ENCODE measurements around the gene IYD. TPM values are rescaled to one million over a fixed set of nuclear protein-coding genes. Genes with fewer than 3 reads are reported as not detected.
A peak's percentile ranks its signal among the peaks of the same experiment; 100 is the strongest.
"Not testable (repeated sequence)": the region's sequence is repeated elsewhere in the genome, so short reads cannot be mapped to it uniquely, and the experiment has no call there.

IYD gene
- total and polyA plus RNA-seq, 9 of the 15 experiments (the other 6 are each of a cell fraction or from before 2014, with no cell fraction given) = not detected

DNA sequence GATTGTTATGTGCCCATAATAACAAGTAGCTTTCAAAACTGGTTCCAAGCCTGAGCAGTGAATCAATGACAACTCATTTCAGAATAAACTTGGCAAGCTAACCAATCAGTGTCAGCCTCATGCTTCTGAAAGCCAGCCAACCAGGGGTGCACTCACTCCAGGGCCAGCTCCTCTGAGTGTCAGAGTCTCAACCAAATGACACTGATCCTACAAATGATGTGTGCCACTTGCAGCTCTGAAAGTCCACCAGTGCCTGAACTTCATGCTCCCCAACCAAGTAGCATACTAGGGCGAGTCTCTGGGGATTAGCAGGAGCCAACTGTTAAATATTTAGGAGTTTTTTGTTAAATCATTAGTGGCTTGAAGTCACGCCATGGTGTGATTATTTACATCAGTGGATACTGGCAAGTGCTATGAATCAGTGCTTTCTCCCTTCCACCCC is 4.5 kb downstream of the IYD start:
- H3K79me2 ChIP-seq (ENCODE audit: control insufficient read depth, insufficient read depth, low read length) = no peaks in the 10 kb centered on the region

DNA sequence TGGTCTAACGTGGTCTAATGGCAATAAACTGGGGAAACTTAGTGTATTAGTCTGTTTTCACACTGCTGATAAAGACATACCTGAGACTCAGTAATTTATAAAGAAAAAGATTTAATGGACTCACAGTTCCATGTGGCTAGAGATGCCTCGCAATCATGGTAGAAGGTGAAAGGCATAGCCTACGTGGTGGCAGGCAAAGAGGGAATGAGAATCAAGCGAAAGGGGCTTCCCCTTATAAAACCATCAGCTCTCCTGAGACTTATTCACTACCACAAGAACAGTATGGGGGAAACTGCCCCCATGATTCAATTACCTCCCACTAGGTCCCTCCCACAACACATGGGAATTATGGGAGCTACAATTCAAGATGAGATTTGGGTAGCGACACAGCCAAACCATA is 5.5 kb downstream of the IYD start:
- H3K4me3 ChIP-seq; H2AFZ ChIP-seq (ENCODE audit: low read depth, low read length); H4K20me1 ChIP-seq (replicated peaks; ENCODE audit: control insufficient read depth, insufficient read depth, low read length); H3K4me1 ChIP-seq (replicated peaks in 1 of 2; ENCODE audit: control insufficient read depth in 2 of 2, insufficient read depth in 2 of 2, low read length in 2 of 2); H3K4me2 ChIP-seq (ENCODE audit: insufficient read depth, low read length); H3K36me3 ChIP-seq (ENCODE audit: control insufficient read depth, insufficient read depth, low read length); CTCF ChIA-PET (ENCODE audit: low intra/inter-chr PET ratio); H3K9me1 ChIP-seq (ENCODE audit: control insufficient read depth, insufficient read depth, low read length); DNase-seq (ENCODE audit: extremely low read depth in 1 of 4, low spot score in 3 of 4); FAIRE-seq; ATAC-seq; H3K9ac ChIP-seq (ENCODE audit: insufficient read depth in 1 of 2, low read depth in 2 of 2, low read length in 2 of 2); intact Hi-C loops (cut with micrococcal nuclease); H3K79me2 ChIP-seq (ENCODE audit: control insufficient read depth, insufficient read depth, low read length); H3K27ac ChIP-seq (ENCODE audit: extremely low read depth, low read depth, low read length); H3K9me3 ChIP-seq (replicated peaks; ENCODE audit: control insufficient read depth, insufficient read depth, low read depth, low read length); BruUV-seq (replicated peaks); in situ Hi-C loops (cut with MboI): not testable (repeated sequence)
- H3K27me3 ChIP-seq (ENCODE audit: control insufficient read depth in 2 of 2, insufficient read depth in 2 of 2, low read length in 2 of 2) = peaks cover 7 to 24% of the 10 kb centered on the region in 2 experiments; a peak in 3 of 5 replicates
- WGBS (ENCODE audit: insufficient coverage, low coverage, missing lambda C conversion rate) = 0% methylated on average over 4 of the region's 5 CpGs
- POLR2A ChIA-PET = interaction anchor here (0.7 to 1.6 kb wide), 2 partner anchors 10 to 12 kb away, joined by 3 read pairs; no protein-coding TSS in a partner anchor

More for the DNA sequence above, 4.5 kb downstream of the IYD start:
- BruUV-seq (replicated peaks) = no TSS peak
- Histone ChIP-seq H3K36me3 (ENCODE audit: control insufficient read depth, insufficient read depth, low read length) (no peaks in the 10 kb centered on the region), H2AFZ (ENCODE audit: low read depth, low read length) (no peak overlapping the region), H3K9ac (ENCODE audit: insufficient read depth in 1 of 2, low read depth in 2 of 2, low read length in 2 of 2) (no peak overlapping the region), H4K20me1 (replicated peaks; ENCODE audit: control insufficient read depth, insufficient read depth, low read length) (no peaks in the 10 kb centered on the region), H3K9me1 (ENCODE audit: control insufficient read depth, insufficient read depth, low read length) (no peaks in the 10 kb centered on the region), H3K9me3 (replicated peaks; ENCODE audit: control insufficient read depth, insufficient read depth, low read depth, low read length) (no peaks in the 10 kb centered on the region), H3K4me3 (no peak overlapping the region), H3K27ac (ENCODE audit: extremely low read depth, low read depth, low read length) (no peak overlapping the region), H3K4me1 (replicated peaks in 1 of 2; ENCODE audit: control insufficient read depth in 2 of 2, insufficient read depth in 2 of 2, low read length in 2 of 2) (peaks cover 0 to 3% of the 10 kb centered on the region in 2 experiments; a peak in 2 of 5 replicates), H3K27me3 (ENCODE audit: control insufficient read depth in 2 of 2, insufficient read depth in 2 of 2, low read length in 2 of 2) (peaks cover 11 to 27% of the 10 kb centered on the region in 2 experiments; a peak in 4 of 5 replicates), H3K4me2 (ENCODE audit: insufficient read depth, low read length) (no peak overlapping the region)
- intact Hi-C loops (cut with micrococcal nuclease) = no loop called here
- TF ChIP-seq ESRRB (CRISPR knock-in tag; IDR thresholded peaks at IDR 0.05; ENCODE audit: borderline replicate concordance) (no peak), MYNN (IDR thresholded peaks at IDR 0.05) (no peak), MYNN (CRISPR knock-in tag; IDR thresholded peaks at IDR 0.05) (no peak), ZNF274 (IDR thresholded peaks at IDR 0.05; ENCODE audit: borderline replicate concordance, low read depth, low read length) (no peak), ZKSCAN3 (CRISPR knock-in tag; IDR thresholded peaks at IDR 0.05) (no peak), MCM2 (IDR thresholded peaks at IDR 0.05; ENCODE audit: low read depth) (no peak), SRSF1 (IDR thresholded peaks at IDR 0.05; ENCODE audit: low read depth, low read length) (no peak), ZNF584 (CRISPR knock-in tag; IDR thresholded peaks at IDR 0.05; ENCODE audit: low read depth) (no peak), PRPF4 (IDR thresholded peaks at IDR 0.05; ENCODE audit: insufficient read depth, low read depth, low read length, poor library complexity, severe bottlenecking) (no peak), IFI16 (CRISPR knock-in tag; IDR thresholded peaks at IDR 0.05) (no peak), ZNF764 (CRISPR knock-in tag; IDR thresholded peaks at IDR 0.05; ENCODE audit: low read depth) (no peak)
- TF ChIP-seq, protein P1, sequence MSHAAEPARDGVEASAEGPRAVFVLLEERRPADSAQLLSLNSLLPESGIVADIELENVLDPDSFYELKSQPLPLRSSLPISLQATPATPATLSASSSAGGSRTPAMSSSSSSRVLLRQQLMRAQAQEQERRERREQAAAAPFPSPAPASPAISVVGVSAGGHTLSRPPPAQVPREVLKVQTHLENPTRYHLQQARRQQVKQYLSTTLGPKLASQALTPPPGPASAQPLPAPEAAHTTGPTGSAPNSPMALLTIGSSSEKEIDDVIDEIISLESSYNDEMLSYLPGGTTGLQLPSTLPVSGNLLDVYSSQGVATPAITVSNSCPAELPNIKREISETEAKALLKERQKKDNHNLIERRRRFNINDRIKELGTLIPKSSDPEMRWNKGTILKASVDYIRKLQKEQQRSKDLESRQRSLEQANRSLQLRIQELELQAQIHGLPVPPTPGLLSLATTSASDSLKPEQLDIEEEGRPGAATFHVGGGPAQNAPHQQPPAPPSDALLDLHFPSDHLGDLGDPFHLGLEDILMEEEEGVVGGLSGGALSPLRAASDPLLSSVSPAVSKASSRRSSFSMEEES (CRISPR knock-in tag; IDR thresholded peaks at IDR 0.05) = no peak
- CTCF ChIA-PET (ENCODE audit: low intra/inter-chr PET ratio) = no interaction called here
- WGBS (ENCODE audit: insufficient coverage, low coverage, missing lambda C conversion rate) = 0% methylated on average over 2 of the region's 2 CpGs
- FAIRE-seq = peak; percentile 66
- ATAC-seq = no peak
- POLR2A ChIA-PET = interaction anchor here (0.6 to 0.9 kb wide), 2 partner anchors 24 to 161 kb away, joined by 3 to 4 read pairs; no protein-coding TSS in a partner anchor
- DNase-seq (ENCODE audit: extremely low read depth in 1 of 4, low spot score in 3 of 4) = no peak
- in situ Hi-C loops (cut with MboI) = no loop called here

Measured in K562 (cell line).